CD4-positive, alpha-beta T cell treated with Interleukin-2 at 100 ng/mL for 4 hours (primary cell): ENCODE results near the gene SHANK1.
"Not testable (repeated sequence)": the region's sequence is repeated elsewhere in the genome, so short reads cannot be mapped to it uniquely, and the experiment has no call there.

Experiments
- DNase-seq: peaks from one replicate; pipeline ENCODE4 v3.0.0-alpha.2; 2020; ENCODE audit warnings: low spot score

The SHANK1 gene

DNA sequence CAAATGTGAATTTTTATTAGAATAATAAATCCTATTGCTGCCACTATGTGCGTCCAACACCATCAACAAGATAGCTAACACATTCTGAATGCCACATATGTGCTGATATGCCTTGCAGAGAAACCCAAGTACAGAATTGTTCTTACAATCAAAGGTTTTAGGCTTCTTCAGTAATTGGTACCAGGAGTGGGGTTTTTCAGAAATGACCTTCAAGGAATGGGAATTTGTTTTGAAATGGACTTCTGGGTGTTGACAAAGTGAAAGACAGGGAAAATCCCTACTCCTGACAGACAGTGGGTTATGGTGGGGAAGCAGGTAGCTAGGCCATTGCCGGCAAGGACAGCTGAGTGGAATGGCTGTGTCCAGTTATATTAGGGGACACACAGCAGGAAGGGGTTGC, 85.6 kb downstream of the SHANK1 start:
- DNase-seq, result no peak

- DNase-seq, result no peak
These were observed 86.2 kb downstream of the SHANK1 start for GRCh38 chr19:50633359-50633758.

DNA sequence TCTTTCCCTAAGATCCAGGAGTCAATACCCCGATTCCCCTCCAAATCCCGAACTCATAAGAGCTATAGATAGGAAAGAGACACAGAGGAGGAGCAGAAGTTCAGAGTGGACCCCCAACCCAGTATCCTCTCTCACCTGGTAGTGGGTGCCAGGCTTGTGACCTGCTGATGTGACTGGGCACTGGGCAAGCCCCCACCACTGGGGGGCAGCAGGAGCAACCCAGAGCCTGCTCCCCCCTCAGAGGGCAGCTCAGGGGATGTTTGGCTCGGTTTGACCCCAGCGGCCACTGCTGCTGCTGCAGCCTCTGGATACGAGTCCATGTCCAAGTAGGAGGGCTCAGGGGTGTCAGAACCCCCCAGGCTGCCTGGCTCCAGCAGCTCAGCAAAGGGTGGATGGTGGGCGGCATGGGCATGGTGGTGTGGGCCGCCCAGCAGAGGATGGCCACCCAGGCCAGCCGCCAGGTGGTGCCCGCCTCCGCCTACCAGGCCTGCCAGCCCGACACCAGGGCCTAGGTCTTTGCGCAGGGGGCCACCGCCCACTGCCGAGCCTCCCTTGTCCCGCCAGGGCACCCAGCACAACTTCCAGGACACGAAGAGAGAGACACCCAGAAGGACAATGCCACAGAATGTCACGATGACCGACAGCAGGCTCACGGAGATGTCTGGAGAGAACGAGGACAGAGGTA, 87.3 kb downstream of the SHANK1 start:
- DNase-seq, result no peak

DNA sequence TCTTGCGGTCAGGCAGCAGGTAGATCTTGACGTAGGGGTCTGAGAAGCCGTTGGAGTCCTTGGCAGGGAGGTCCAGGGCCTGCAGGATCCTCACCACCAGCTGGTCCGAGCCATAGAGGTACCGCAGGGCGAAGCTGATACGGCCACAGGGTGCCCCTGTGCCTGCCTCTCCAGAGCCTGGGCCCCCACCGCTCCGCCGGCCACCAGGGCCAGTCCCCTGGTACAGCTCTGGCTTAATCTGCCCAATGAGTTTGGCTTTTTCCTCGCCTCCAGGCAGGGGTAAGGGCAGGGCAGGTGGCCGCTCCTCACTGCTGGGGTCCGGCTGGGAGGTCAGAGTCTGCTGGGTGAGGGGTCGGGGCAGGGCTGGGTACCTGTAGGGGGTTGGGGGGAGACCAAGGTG, 89.8 kb downstream of the SHANK1 start:
- no peak for DNase-seq

DNA sequence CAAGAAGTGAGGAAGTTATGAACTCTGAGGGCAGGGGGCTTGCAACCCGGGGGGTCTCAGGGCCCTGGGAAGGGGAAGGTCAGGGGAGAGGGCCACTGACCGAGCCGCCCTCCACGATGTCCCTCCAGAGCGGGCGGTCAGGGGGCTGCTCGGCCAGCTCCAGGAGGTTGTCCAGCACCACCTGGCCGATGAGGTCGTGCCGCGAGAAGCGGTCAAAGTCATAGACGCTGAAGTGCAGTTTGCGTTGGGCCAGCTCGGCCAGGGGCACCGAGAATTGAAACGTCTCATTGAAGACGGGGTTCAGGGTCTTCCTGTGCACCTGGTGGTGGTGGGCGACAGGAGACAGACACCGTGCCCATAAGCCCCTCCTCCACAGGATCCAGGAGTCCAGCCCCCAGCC, 90.4 kb downstream of the SHANK1 start:
- no peak for DNase-seq

GRCh38 chr19:50628551-50628950, 91.1 kb downstream of the SHANK1 start:
- DNase-seq, result no peak

- DNase-seq, result no peak
These were observed 91.5 kb downstream of the SHANK1 start for GRCh38 chr19:50628146-50628545.

DNA sequence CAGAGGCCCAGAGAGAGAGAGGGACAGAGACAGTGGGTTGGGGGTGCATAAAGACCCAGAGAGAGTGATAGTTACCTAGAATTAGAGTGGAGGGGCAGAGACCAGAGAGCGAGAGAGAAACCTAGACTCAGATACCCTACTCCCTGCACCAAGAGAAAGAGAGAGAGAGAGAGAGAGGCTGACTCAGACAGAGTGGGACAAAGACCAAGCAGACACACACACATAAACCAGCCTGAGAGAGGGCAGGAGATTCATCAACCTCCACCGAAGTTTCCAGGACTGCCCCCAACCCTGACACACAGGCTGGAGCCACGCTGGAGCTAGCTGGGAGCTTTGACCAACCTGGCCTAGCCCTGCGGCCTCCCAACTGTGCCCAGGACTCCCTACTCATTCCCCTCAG, 92.8 kb downstream of the SHANK1 start:
- DNase-seq, result no peak

DNA sequence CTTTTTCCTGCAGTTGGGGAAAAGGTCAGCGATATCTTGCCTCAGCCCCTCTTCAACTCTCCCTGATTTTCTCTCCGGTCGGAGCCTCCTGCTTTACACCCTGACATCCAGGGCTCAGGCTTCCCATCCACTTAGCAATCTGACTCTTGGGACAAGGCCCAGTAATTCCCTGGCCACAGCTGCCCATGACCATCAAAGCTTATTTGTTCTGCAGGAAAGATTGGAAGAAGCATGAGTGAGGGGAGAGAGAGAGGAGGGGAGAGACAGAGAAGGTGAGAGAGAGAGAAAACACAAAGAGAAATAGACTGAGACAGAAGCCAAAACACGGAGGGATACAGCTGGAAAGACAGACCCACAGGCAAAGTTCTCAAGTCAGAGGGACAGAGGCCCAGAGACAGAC, 93.6 kb downstream of the SHANK1 start:
- DNase-seq, result no peak

DNA sequence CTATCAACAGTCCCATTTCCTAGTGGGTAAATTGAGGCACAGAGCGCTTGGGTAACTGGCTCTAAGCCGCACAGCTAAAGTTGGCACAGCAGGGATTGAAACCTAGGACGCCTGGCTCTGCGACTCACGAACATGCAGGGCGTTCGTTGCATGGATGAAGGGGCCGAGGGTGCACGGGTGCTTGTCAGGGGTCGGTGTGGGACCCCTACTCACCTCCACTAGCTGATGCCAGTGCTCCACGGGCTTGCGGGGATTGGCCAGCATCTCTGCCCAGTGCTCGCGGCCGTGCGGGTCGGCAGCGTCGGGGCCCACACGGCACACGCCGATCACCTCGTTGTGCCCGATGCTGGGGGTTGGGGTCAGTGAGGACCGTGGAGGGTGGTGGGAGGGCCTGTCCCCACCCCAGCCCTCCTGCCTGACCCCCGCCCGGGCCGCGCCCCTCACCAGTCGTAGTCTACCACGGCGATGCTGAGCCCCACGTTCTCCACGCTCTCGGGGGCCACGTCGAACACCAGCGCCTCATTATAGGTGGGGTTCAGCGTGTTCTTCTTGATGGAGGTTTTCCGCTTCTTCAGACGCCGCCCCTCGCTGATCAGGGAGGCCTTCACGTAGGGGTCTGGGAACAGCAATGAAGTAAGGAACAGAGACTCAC, 94.5 kb downstream of the SHANK1 start:
- DNase-seq, result no peak

DNA sequence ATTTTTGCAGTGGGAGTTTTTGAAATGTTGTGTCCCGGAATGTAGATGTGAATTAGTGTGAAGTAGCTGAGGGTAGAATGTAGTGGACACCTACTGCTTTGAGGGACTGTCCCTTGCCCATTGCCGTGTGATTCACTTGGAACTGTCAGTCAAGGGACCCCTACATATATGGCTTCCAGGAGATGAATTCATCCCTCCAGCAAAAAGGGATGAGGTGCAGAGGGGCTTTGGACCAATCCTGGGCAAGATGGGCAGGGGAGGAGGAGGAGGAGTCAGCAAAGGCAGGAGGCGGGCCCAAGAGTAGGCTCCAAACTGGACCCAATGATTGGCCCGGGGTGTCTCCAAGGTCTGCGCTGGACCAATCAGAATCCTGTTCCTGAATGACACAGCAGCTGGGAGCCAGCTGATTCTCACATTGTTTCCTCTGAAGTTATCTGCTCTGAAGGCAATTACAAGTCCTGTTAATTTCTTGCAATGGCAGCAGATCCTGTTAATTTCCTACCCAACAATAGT, 99.2 kb downstream of the SHANK1 start:
- not testable (repeated sequence) for DNase-seq

DNA sequence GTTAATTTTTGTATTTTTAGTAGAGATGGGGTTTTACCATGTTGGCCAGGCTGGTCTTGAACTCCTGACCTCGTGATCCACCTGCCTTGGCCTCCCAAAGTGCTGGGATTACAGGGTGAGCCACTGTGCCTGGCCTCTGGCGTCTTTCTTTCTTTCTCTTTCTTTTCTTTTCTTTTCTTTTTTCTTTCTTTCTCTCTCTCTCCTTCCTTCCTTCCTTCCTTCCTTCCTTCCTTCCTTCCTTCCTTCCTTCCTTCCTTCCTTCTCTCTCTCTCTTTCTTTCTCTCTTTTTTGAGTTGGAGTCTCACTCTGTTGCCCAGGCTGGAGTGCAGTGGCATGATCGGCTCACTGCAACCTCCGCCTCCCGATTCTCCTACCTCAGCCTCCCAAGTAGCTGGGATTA, 100.4 kb downstream of the SHANK1 start:
- DNase-seq, result not testable (repeated sequence)

DNA sequence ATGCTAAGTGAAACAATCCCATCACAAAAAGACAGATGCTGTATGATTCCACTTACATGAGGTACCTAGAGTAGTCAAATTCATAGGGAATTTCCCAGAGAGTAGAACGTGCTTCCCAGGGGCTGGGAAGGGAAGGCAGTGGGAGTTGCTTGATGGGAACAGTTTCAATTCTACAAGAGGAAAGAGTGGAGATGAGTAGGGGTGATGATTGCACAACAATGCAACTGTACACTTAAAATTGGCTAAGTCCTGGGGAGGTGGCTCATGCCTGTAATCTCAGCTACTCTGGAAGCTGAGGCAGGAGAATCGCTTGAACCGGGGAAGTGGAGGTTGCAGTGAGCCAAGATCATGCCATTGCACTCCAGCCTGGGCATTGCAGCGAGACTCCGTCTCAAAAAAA, 101.2 kb downstream of the SHANK1 start:
- not testable (repeated sequence) for DNase-seq

DNA sequence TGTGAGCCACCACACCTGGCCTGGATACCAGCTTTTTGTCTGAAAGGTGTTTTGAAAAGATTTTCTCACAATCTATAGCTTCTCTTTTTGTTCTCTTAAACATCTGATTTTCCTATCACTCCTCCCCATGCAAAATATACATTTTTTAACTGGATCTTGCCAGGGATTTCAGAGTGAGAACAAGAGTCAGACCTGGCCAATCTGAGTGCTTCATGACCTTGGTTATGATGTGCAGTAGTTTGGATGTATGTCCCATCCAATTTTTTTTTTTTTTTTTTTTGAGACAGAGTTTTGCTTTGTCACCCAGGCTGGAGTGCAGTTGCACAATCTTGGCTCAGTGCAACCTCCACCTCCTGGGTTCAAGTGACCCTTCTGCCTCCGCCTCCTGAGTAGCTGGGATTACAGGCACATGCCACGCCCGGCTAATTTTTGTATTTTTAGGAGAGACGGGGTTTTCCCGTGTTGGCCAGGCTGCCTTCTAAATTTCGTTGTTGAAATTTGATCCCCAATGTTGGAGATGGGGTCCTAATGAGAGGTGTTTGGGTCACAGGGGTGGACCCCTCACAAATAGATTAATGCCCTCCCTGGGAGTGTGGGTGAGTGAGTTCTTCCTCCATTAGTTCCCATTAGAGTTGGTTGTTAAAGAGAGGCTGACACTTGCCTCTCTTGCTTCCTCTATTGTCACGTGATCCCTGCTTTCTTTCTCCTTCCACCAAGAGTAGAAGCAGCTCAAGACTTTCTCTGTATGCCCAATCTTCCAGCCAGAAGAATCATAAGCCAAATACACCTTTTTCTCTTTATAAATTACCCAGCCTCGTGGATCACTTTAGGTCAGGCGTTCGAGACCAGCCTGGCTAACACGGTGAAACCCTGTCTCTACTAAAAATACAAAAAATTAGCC, 106.8 kb downstream of the SHANK1 start:
- not testable (repeated sequence) for DNase-seq
